ENCODE data around the gene RAB5B.
"Not testable (repeated sequence)": the region's sequence is repeated elsewhere in the genome, so short reads cannot be mapped to it uniquely, and the experiment has no call there.

The RAB5B gene

DNA sequence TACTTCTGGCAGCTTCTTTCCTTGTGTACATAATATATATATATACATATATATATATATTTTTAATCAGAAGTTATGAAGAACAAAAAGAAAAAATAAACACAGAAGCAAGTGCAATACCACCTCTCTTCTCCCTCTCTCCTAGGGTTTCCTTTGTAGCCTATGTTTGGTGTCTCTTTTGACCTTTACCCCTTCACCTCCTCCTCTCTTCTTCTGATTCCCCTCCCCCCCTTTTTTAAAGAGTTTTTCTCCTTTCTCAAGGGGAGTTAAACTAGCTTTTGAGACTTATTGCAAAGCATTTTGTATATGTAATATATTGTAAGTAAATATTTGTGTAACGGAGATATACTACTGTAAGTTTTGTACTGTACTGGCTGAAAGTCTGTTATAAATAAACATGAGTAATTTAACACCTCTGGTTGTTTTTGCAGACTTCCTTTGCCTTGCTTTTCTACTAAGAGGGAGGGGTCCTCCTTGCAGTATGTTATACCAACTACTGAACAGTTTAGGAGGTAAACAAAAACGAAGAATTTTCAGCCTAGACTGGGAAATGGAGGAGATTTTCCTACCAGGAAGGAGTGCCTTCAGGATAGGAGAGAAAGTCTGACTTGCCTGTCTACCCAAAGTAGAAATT is 64.3 kb downstream of the RAB5B start:
- peaks cover 12% of the 10 kb centered on the region for H3K79me2 ChIP-seq (ENCODE audit: control insufficient read depth, insufficient read depth, low read length)
- peaks cover 2% of the 10 kb centered on the region for H3K4me1 ChIP-seq (ENCODE audit: control insufficient read depth, low read depth, low read length)
- H3K4me2 ChIP-seq (ENCODE audit: low read length), result no peak overlapping the region
- WGBS (ENCODE audit: extremely low coverage, insufficient coverage, low lambda C conversion rate), result 100% methylated on average over 1 of the region's 2 CpGs
- no peak overlapping the region for H3K4ac ChIP-seq (ENCODE audit: low read depth, low read length)
- H3K18ac ChIP-seq (ENCODE audit: low read length), result no peak overlapping the region
- H2AK5ac ChIP-seq (ENCODE audit: low read length), result no peak overlapping the region
- H2BK15ac ChIP-seq (replicated peaks; ENCODE audit: low read depth), result no peak overlapping the region
- peaks cover 1% of the 10 kb centered on the region for H3K79me1 ChIP-seq (ENCODE audit: low read length)
- H4K5ac ChIP-seq (ENCODE audit: low read length), result no peak overlapping the region
- H3K27me3 ChIP-seq (ENCODE audit: insufficient read depth, low read length, poor library complexity), result no peaks in the 10 kb centered on the region
- no peak overlapping the region for H3K9ac ChIP-seq (ENCODE audit: low read length)
- no peak overlapping the region for H3K4me3 ChIP-seq (ENCODE audit: low read length)
- H3K27ac ChIP-seq (ENCODE audit: low read depth, low read length), result no peak overlapping the region
- no peak overlapping the region for H2BK120ac ChIP-seq (ENCODE audit: low read depth, low read length)
- H3K36me3 ChIP-seq (ENCODE audit: control insufficient read depth, insufficient read depth, low read length), result peaks cover 2% of the 10 kb centered on the region
- H3K56ac ChIP-seq (ENCODE audit: low read length), result no peak overlapping the region
- DNase-seq, result no peak
- H2BK5ac ChIP-seq (ENCODE audit: low read length), result no peak overlapping the region
- H3K23ac ChIP-seq (ENCODE audit: low read length), result no peak overlapping the region
- H4K8ac ChIP-seq (ENCODE audit: low read depth, low read length), result no peak overlapping the region

DNA sequence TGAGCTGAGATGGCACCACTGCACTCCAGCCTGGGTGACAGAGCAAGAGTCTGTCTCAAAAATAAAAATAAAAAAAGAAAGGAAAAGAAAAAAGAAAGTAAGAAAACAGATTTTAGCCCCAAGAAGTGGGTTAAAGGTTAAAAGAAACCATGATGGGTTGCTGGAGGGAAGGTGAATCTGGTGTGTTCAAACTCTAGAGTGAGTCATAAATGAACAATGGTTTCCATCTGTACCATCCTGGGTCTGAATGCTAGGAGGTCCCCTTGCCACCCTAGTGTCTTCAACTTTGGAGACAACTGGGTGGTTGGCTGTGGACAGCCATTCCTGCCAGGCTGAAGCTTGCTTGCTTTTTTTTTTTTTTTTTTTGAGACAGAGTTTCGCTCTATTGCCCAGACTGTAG is 66.3 kb downstream of the RAB5B start:
- Histone ChIP-seq H4K8ac (ENCODE audit: low read depth, low read length) (no peak overlapping the region), H3K4ac (ENCODE audit: low read depth, low read length) (no peak overlapping the region), H3K4me1 (ENCODE audit: control insufficient read depth, low read depth, low read length) (peaks cover 2% of the 10 kb centered on the region), H3K36me3 (ENCODE audit: control insufficient read depth, insufficient read depth, low read length) (peaks cover 4% of the 10 kb centered on the region), H3K27me3 (ENCODE audit: insufficient read depth, low read length, poor library complexity) (no peaks in the 10 kb centered on the region), H3K56ac (ENCODE audit: low read length) (peak overlapping the region; percentile 25), H3K18ac (ENCODE audit: low read length) (no peak overlapping the region), H3K79me2 (ENCODE audit: control insufficient read depth, insufficient read depth, low read length) (peaks cover 16% of the 10 kb centered on the region), H2AK5ac (ENCODE audit: low read length) (no peak overlapping the region), H2BK120ac (ENCODE audit: low read depth, low read length) (no peak overlapping the region), H2BK15ac (replicated peaks; ENCODE audit: low read depth) (no peak overlapping the region), H3K27ac (ENCODE audit: low read depth, low read length) (no peak overlapping the region), H4K5ac (ENCODE audit: low read length) (no peak overlapping the region), H3K9ac (ENCODE audit: low read length) (no peak overlapping the region), H3K4me3 (ENCODE audit: low read length) (no peak overlapping the region), H3K4me2 (ENCODE audit: low read length) (no peak overlapping the region), H2BK5ac (ENCODE audit: low read length) (no peak overlapping the region), H3K23ac (ENCODE audit: low read length) (no peak overlapping the region), H3K79me1 (ENCODE audit: low read length) (peaks cover 1% of the 10 kb centered on the region)
- no CpG with 5 or more reads among the region's 1 CpG for WGBS (ENCODE audit: extremely low coverage, insufficient coverage, low lambda C conversion rate)
- DNase-seq, result no peak

DNA sequence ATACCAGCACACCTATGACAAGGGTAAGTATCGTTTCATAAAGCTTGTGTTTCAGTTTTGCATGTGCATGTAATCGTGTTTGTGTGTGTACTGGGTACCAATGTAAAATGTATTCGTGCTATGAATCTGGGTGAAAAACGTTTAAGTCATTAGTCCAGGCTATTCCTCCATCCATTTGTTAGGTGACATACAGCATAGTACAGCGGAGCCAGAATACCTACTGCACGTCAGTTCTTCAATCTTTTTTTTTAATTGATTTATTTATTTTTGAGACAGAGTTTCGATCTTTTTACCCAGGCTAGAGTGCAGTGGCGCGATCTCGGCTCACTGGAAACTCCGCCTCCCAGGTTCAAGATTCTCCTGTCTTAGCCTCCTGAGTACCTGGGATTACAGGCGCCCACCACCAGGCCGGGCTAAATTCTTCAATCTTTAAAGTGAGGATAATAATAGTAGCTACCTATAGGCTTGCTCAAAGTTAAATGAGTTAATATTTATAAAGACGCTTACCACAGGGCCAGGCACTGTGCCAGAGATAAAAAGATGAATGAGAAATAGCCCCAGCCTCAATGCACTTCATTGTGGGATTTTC is 67.2 kb downstream of the RAB5B start:
- H3K23ac ChIP-seq (ENCODE audit: low read length), result no peak overlapping the region
- H3K4me1 ChIP-seq (ENCODE audit: control insufficient read depth, low read depth, low read length), result peaks cover 2% of the 10 kb centered on the region
- WGBS (ENCODE audit: extremely low coverage, insufficient coverage, low lambda C conversion rate), result no CpG with 5 or more reads among the region's 14 CpGs
- no peak overlapping the region for H4K8ac ChIP-seq (ENCODE audit: low read depth, low read length)
- H2BK120ac ChIP-seq (ENCODE audit: low read depth, low read length), result no peak overlapping the region
- H3K27ac ChIP-seq (ENCODE audit: low read depth, low read length), result peak overlapping the region; percentile 73
- H2BK5ac ChIP-seq (ENCODE audit: low read length), result peak overlapping the region; percentile 67
- H3K4ac ChIP-seq (ENCODE audit: low read depth, low read length), result peak overlapping the region; percentile 39
- no peak overlapping the region for H3K4me3 ChIP-seq (ENCODE audit: low read length)
- H3K79me1 ChIP-seq (ENCODE audit: low read length), result peaks cover 1% of the 10 kb centered on the region
- peak overlapping the region; percentile 86 for H3K56ac ChIP-seq (ENCODE audit: low read length)
- H2AK5ac ChIP-seq (ENCODE audit: low read length), result no peak overlapping the region
- peak overlapping the region; percentile 78 for H3K9ac ChIP-seq (ENCODE audit: low read length)
- H2BK15ac ChIP-seq (replicated peaks; ENCODE audit: low read depth), result no peak overlapping the region
- peak overlapping the region; percentile 33 for H3K4me2 ChIP-seq (ENCODE audit: low read length)
- H3K18ac ChIP-seq (ENCODE audit: low read length), result peak overlapping the region; percentile 85
- H3K36me3 ChIP-seq (ENCODE audit: control insufficient read depth, insufficient read depth, low read length), result peaks cover 4% of the 10 kb centered on the region
- H3K79me2 ChIP-seq (ENCODE audit: control insufficient read depth, insufficient read depth, low read length), result peaks cover 16% of the 10 kb centered on the region
- H3K27me3 ChIP-seq (ENCODE audit: insufficient read depth, low read length, poor library complexity), result no peaks in the 10 kb centered on the region
- H4K5ac ChIP-seq (ENCODE audit: low read length), result peak overlapping the region; percentile 77
- no peak for DNase-seq

DNA sequence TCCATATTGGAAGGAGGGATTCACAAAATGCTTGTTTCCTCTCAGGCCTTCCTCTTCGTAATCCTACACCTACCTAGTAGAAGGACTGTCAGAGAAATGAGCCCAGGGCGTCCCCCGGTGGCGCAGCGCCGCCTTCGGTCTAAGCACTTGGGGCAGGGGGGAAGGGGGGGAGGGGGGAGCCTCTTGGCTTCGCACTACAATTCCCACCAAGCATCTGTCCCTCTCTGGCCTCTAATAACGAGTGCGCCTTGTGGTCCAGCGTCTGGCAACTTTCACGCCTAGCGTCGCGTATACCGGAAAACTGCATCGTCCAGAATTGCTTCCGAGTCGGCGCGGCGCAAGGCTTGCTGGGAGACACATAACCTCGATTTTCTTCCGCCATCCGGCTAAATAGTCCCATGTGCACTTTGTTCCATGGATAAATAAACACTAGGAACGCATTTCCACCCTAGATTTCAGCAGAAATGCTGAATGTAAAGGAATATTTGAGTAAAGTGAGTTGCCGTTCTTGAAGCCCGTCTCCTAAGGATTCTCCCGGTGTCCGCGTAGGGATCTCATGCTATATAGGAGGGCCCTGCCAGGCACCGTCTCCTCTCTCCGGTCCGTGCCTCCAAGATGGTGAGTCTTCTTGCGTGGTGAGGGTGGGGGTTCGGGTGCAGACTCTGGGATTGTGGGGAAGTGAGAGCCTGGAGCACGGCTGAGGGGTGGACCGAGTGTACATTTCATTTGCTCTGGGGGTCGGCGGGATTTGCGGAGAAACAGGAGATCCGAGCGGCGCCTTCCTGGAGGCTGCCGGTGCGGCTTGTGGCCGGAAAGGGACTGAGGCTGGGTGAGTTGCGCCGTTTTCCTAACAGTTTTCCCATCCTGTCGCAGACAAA is 67.9 kb downstream of the RAB5B start, which contains the start of gene RPS26:
TSS of gene RPS26 (plus strand) at position 367 of the 878 bp plus-strand sequence. CDS start at position 616, 249 bp downstream.
- H2AK5ac ChIP-seq (ENCODE audit: low read length), result peak within 1 kb of the TSS; percentile 89
- WGBS (ENCODE audit: extremely low coverage, insufficient coverage, low lambda C conversion rate), result no CpG with 5 or more reads among the region's 50 CpGs
- DNase-seq, result peak; percentile 100

DNA sequence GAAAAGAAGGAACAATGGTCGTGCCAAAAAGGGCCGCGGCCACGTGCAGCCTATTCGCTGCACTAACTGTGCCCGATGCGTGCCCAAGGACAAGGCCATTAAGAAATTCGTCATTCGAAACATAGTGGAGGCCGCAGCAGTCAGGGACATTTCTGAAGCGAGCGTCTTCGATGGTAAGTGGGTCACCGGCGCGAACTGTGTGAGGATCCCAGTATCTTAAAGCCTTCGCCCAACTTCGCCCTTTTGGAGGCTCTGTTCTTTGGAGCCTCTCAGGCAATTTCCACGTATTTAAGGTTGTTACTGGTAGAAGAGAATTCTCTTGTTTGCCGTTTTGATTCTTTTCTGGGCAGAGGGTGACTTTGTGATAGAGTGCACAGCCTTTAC is 68.5 kb downstream of the RAB5B start:
- H2BK15ac ChIP-seq (replicated peaks; ENCODE audit: low read depth); H3K4me1 ChIP-seq (ENCODE audit: control insufficient read depth, low read depth, low read length); H2BK5ac ChIP-seq (ENCODE audit: low read length); DNase-seq; H4K8ac ChIP-seq (ENCODE audit: low read depth, low read length); H3K18ac ChIP-seq (ENCODE audit: low read length); H3K27ac ChIP-seq (ENCODE audit: low read depth, low read length); H2BK120ac ChIP-seq (ENCODE audit: low read depth, low read length); H3K27me3 ChIP-seq (ENCODE audit: insufficient read depth, low read length, poor library complexity); H3K23ac ChIP-seq (ENCODE audit: low read length); H3K79me1 ChIP-seq (ENCODE audit: low read length); H2AK5ac ChIP-seq (ENCODE audit: low read length); H3K36me3 ChIP-seq (ENCODE audit: control insufficient read depth, insufficient read depth, low read length); H3K4ac ChIP-seq (ENCODE audit: low read depth, low read length): not testable (repeated sequence)
- no CpG with 5 or more reads among the region's 20 CpGs for WGBS (ENCODE audit: extremely low coverage, insufficient coverage, low lambda C conversion rate)
- peak overlapping the region; percentile 99 for H3K9ac ChIP-seq (ENCODE audit: low read length)
- peak overlapping the region; percentile 23 for H4K5ac ChIP-seq (ENCODE audit: low read length)
- H3K56ac ChIP-seq (ENCODE audit: low read length), result peak overlapping the region; percentile 98
- H3K4me2 ChIP-seq (ENCODE audit: low read length), result peak overlapping the region; percentile 83
- peaks cover 16% of the 10 kb centered on the region for H3K79me2 ChIP-seq (ENCODE audit: control insufficient read depth, insufficient read depth, low read length)
- peak overlapping the region; percentile 98 for H3K4me3 ChIP-seq (ENCODE audit: low read length)

More for the DNA sequence above, 67.9 kb downstream of the RAB5B start, which contains the start of gene RPS26:
- no peak within 1 kb of the TSS for H4K8ac ChIP-seq (ENCODE audit: low read depth, low read length)
- H2BK15ac ChIP-seq (replicated peaks; ENCODE audit: low read depth), result no peak within 1 kb of the TSS
- H3K4ac ChIP-seq (ENCODE audit: low read depth, low read length), result peak within 1 kb of the TSS; percentile 93
- peak within 1 kb of the TSS; percentile 98 for H3K4me3 ChIP-seq (ENCODE audit: low read length)
- H3K56ac ChIP-seq (ENCODE audit: low read length), result peak within 1 kb of the TSS; percentile 98
- H3K27ac ChIP-seq (ENCODE audit: low read depth, low read length), result peak within 1 kb of the TSS; percentile 73
- H3K23ac ChIP-seq (ENCODE audit: low read length), result no peak within 1 kb of the TSS
- peaks cover 1% of the 10 kb centered on the region for H3K79me1 ChIP-seq (ENCODE audit: low read length)
- H3K4me1 ChIP-seq (ENCODE audit: control insufficient read depth, low read depth, low read length), result peaks cover 2% of the 10 kb centered on the region
- peaks cover 16% of the 10 kb centered on the region for H3K79me2 ChIP-seq (ENCODE audit: control insufficient read depth, insufficient read depth, low read length)
- peaks cover 4% of the 10 kb centered on the region for H3K36me3 ChIP-seq (ENCODE audit: control insufficient read depth, insufficient read depth, low read length)
- H4K5ac ChIP-seq (ENCODE audit: low read length), result peak within 1 kb of the TSS; percentile 77
- H3K4me2 ChIP-seq (ENCODE audit: low read length), result peak within 1 kb of the TSS; percentile 83
- H3K9ac ChIP-seq (ENCODE audit: low read length), result peak within 1 kb of the TSS; percentile 99
- H3K27me3 ChIP-seq (ENCODE audit: insufficient read depth, low read length, poor library complexity), result no peaks in the 10 kb centered on the region
- peak within 1 kb of the TSS; percentile 85 for H3K18ac ChIP-seq (ENCODE audit: low read length)
- no peak within 1 kb of the TSS for H2BK120ac ChIP-seq (ENCODE audit: low read depth, low read length)
- H2BK5ac ChIP-seq (ENCODE audit: low read length), result peak within 1 kb of the TSS; percentile 77

Data from mesendoderm (in vitro differentiated cells).